Measurements from ENCODE around the gene VAC14.
"Not testable (repeated sequence)": the region's sequence is repeated elsewhere in the genome, so short reads cannot be mapped to it uniquely, and the experiment has no call there.

VAC14 gene

DNA sequence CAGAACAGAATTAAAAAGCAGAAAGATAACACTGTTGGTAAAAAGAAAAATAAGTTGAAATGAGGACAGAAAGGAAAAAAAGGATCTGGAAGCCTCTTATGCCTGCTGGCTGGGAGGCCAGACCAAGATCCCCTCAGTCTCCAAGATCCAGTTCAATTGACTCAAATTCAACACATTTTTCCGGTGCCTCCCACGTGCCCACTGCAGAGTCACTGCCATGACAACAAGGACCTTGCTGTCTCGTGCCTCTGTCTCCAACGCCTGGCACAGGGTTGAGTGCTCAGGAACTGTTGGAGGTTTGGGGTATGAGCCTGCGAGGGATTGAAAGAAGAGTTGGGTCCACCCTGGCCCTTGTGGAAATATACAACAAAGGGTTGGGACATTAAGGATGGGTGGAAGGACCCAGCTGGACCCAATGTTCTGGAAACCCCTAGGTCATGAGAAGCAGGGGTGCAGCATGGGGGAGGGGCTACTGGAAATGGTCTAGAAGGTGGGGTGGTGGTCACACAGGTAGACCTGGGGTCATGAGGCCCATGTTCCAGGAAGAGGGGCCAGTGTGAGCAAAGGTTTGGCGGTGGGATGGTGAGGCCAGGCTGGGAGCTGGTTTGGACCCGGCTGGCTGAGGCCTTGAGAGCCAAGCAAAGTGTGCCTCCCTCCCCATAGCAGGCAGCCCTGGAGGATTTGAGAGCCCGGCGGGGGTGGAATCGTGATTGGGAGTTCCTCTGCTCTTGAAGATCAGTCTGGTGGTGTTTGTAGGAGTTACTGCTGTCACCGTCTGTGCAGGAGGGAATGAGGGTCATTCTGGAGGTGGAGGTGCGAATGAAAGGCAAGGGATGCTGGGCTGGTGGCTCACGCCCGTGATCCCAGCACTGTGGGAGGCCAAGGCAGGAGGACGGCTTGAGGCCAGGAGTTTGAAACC, 153.3 kb downstream of the VAC14 start:
- no peak for ATAC-seq
- Mint-ChIP-seq H3K27me3 (peaks cover 19% of the 10 kb centered on the region), H3K27ac (no peak overlapping the region), H3K36me3 (no peaks in the 10 kb centered on the region), H3K9me3 (no peaks in the 10 kb centered on the region), H3K4me1 (no peaks in the 10 kb centered on the region), H3K4me3 (no peak overlapping the region)

DNA sequence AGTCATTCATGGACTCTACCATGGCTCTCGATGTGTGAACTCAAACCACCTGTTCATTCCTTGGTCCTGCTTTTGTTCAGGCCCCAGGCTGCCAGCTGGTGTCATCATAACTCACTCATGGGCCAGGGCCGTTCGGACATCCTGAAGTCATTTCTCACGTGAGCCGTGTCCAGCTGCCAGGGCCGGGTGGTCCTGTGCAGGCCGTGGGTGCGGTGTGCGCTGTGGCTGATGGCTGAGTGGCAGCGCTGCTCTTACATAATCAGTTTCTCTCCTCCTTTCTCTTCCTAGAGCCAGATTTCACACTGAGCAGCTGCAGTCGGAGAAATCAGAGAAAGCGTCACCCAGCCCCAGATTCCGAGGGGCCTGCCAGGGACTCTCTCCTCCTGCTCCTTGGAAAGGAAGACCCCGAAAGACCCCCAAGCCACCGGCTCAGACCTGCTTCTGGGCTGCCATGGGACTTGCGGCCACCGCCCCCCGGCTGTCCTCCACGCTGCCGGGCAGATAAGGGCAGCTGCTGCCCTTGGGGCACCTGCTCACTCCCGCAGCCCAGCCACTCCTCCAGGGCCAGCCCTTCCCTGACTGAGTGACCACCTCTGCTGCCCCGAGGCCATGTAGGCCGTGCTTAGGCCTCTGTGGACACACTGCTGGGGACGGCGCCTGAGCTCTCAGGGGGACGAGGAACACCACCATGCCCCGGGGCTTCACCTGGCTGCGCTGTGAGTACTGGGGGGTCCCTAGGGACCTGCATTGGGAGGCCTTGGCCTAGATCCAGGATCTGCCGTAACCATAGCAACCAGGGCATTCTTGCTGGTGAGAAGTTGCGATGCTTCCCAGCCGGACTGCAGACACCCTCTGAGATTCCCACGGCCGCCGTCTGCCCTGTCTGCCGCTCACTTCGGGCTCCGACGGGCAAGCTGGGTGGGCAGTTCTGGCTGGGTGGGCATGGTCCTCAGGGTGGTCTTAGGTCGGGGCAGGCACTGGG, 154.4 kb downstream of the VAC14 start, which contains the start of gene IL34:
Gene IL34, plus strand, starts transcription at position 300 of the 982 bp plus-strand sequence. Its CDS starts 389 bp downstream, at position 689.
- H3K36me3 Mint-ChIP-seq, result no peaks in the 10 kb centered on the region
- H3K4me3 Mint-ChIP-seq, result no peak within 1 kb of the TSS
- ATAC-seq, result no peak
- no peaks in the 10 kb centered on the region for H3K9me3 Mint-ChIP-seq
- peaks cover 31% of the 10 kb centered on the region for H3K27me3 Mint-ChIP-seq
- no peak within 1 kb of the TSS for H3K27ac Mint-ChIP-seq
- no peaks in the 10 kb centered on the region for H3K4me1 Mint-ChIP-seq

DNA sequence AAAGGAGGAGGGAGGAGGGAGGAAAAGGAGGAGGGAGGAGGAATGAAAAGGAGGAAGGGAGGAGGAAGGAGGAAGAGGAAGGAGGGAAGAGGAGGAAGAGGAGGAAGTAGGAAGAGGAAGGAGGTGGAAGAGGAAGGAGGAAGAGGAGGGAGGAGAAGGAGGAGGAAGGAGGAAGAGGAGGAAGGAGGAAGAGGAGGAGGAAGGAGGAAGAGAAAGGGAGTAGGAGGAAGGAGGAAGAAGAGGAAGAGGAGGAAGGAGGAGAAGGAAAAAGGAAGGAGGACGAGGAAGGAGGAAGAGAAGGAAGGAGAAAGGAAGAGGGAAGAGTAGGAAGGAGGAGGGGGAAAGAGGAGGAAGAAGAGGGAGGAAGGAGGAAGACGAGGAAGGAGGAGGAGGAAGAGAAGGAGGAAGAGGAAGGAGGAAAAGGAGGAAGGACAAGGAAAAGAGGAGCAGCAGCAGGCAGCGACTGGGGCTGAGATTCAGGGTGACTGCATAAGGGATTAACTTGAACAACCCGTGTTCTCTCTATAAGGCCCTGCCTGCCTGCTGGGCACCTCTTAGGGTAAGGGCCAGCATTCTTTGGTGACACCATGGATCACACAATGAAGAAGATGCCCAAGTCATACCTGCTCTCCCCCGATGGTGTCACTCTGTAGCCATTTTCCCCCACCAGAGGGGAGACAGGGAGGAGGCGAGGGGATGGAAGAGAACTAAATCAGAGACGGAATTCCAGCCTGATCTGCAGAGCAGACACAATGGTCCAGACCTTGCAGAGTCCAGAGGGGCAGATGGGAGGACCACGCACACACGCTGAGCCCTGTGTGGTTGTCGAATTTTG, 156.0 kb downstream of the VAC14 start:
- Mint-ChIP-seq H3K4me3 (no peak overlapping the region), H3K36me3 (no peaks in the 10 kb centered on the region), H3K27me3 (peaks cover 40% of the 10 kb centered on the region), H3K27ac (no peak overlapping the region), H3K4me1 (no peaks in the 10 kb centered on the region), H3K9me3 (no peaks in the 10 kb centered on the region)
- ATAC-seq, result no peak

DNA sequence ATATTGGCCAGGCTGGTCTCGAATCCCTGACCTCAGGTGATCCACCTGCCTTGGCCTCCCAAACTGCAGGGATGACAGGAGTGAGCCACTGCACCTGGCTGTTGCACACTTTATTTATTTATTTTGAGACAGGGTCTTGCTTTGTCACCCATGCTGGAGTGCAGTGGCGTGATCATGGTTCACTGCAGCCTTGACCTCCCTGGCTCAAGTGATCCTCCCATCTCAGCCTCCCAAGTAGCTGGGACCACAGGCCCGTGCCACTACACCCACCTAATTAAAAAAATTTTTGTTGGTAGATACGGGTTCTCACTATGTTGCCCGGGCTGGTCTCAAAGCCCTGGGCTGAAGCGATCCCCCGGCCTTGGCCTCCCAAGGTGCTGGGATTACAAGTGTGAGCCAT, 157.7 kb downstream of the VAC14 start:
- H3K36me3 Mint-ChIP-seq, H3K4me1 Mint-ChIP-seq, H3K27ac Mint-ChIP-seq, H3K4me3 Mint-ChIP-seq, H3K9me3 Mint-ChIP-seq, ATAC-seq: not testable (repeated sequence)
- H3K27me3 Mint-ChIP-seq, result peaks cover 39% of the 10 kb centered on the region

DNA sequence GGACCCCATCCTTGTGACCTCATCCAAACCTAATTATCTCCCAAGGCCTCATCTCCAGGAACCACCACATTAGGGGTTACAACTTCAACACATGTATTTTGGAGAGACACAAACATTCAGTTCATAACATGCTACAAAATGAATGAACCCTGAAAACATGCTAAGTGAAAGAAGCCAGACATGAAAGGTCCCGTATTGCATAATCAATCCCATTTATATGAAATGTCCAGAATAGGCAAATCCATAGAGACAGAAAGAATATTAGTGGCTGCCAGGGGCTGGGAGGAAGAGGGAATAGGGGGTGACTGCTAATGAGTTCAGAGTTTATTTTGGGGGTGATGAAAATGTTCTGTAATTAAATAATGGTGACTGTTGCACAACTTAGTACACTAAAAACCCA, 158.3 kb downstream of the VAC14 start:
- no peak for ATAC-seq
- Mint-ChIP-seq H3K36me3 (no peaks in the 10 kb centered on the region), H3K4me3 (no peak overlapping the region), H3K27me3 (peaks cover 33% of the 10 kb centered on the region), H3K27ac (no peak overlapping the region), H3K9me3 (no peaks in the 10 kb centered on the region), H3K4me1 (no peaks in the 10 kb centered on the region)

DNA sequence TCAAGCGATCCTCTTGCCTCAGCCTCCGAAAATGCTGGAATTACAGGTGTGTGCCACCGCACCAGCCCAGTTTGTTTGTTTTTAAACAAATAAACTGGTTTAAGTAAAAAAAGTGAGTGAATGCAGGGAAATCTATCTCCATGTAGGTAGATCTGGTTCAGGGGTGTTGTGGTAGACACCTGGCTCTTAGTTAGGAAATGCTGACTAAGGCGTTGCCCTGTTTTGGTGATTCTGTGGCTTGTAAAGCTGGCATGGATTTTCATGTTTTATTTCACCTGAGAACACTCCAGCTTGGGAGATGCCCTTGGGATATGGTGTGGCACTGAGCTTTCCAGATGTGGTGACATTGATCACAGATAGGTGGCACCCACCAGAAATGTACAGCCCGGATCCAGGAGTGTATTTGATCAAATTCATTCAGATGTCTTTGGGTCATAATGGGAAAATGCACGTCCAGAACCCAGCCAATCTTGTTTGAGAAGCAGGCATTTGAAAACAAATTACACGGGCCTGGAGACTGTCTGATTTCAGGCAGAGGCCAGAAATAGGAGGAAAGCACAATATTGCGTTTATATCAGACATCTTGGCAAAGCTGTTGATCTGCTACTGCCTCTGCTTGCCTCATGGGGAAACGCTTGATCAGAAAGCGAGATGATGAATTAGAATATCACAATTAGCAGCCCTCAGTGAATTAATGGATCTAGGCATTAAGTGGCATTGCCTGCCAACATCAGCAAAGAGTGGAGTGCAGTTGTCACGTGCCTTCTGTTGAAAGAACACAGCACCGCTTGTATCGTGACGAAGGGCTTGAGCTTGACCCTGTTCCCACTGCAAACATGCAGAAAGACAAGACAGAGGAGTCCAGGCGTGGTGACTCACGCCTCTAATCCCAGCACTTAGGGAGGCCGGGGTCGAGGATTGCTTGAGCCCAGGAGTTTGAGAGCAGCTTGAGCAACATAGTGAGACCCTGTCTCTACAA, 161.9 kb downstream of the VAC14 start:
- ATAC-seq, result no peak
- Mint-ChIP-seq H3K4me1 (no peaks in the 10 kb centered on the region), H3K36me3 (no peaks in the 10 kb centered on the region), H3K27ac (no peak overlapping the region), H3K4me3 (no peak overlapping the region), H3K27me3 (peaks cover 23% of the 10 kb centered on the region), H3K9me3 (no peaks in the 10 kb centered on the region)
